GM18499 (cell line): ENCODE results near the gene DDAH1.

Experiments used
- ATAC-seq: cut with Tn5 transposase; IDR thresholded peaks from one replicate; pipeline ENCODE4 v1.9.1; 2021; ENCODE audit warnings: moderate number of reproducible peaks; ENCODE audit not compliant: insufficient read depth, unreplicated experiment

Gene DDAH1

DNA sequence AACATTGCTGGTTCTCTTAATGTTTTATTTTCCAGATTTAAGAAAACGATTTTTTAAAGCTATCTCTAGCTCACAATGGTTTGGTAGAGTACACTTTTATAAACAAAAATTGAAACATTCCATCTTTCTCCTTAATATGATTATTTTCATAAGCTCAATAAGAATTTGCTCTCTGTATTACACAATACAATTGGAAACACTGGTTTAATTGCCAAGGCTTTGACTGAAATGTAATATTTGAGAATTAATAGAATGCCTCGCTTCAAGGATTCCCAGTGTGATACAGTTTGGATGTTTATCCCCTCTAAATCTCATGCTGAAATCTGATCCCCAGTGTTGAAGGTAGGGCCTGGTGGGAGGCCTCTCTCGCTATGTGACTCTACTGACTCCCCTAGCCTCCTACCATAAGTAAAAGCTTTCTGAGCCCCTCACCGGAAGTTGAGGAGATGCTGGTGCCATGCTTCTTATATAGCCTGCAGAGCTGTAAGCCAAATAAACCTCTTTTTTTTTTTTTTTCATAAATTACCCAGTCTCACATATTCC is 67.4 kb downstream of the DDAH1 start:
- ATAC-seq: no peak

DNA sequence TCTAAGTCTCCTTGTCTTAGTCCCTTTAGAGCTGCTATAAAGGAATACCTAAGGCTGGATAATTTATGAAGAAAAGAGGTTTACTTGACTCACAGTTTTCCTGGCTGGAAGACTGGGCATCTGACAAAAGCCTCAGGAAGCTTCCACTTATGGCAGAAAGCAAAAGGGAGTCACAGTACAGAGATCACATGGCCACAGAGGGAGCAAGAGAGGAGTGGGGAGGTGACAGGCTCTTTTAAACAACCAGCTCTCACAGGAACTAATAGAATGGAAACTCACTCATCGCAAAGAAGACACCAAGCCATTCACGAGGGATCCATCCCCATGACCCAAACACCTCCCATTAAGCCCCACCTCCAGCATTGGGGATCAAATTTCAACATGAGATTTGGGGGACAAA is 68.8 kb downstream of the DDAH1 start:
- ATAC-seq: no peak

DNA sequence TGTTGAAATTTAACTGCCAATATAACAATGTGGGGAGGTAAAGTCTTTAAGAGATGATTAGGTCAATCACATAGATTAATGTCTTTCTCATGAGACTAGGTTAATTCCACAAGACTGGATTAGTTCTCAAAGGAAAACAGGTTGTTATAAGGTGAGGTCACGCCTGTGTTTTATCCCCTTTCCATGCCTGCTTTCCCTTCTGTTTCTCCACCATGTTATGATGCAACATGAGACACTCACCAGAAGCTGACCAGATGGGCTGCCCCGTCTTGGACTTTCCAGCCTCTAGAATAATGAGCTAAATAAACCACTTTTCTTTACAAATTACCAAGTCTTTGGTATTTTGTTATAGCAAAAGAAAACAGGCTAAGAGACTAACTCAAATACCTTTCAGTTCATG is 70.8 kb downstream of the DDAH1 start:
- ATAC-seq: no peak

DNA sequence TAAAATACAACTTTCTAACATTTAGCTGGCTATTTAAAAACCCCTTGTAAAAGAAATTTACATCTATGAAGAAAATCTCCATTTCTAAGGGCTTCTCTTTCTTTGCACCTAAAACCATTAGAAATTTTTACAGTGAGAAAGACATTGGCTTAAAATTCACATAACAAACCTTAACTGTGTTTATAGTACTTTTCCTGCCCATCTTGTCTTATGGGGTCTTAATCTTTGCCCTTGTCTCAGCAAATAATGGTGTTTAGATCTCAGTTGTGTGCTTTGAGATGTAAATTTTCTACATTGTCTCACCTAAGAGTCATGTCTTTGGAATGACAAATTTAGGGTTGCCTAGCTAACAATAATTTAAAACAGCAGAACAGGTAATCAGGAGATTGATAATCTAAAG is 71.5 kb downstream of the DDAH1 start:
- ATAC-seq: no peak

DNA sequence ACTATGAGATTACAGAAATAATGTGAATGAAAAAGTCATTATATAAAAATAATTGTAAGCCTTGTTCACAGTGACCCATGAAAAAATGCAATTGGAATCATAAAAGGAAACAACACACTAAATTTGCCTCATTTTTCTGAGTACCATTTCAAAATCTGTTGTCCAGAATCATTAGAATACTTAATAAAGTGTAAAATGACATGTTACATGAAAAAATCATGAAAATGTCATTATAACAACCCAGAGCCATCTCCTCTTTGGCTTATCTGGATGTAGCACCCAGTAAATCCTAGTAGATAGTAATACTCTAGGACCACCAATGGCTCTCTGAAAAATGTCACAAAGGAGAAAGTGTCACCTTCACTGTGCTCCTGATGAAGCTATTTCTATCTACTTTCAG is 76.5 kb downstream of the DDAH1 start:
- no peak for ATAC-seq

DNA sequence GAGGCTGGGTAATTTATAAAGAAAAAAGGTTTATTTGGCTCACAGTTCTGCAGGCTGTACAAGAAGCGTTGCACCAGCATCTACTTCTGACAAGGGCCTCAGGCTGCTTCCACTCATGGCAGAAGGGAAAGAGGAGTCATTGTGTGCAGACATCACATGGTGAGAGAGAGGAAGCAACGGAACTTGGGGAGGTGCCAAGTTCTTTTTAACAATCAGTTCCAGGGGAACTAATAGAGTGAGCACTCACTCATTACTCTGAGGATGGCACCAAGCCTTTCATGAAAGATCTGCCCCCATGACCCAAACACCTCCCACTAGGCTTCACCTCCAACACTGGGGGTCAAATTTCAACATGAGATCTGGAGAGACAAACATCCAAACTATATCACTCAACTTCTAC is 77.2 kb downstream of the DDAH1 start:
- no peak for ATAC-seq

DNA sequence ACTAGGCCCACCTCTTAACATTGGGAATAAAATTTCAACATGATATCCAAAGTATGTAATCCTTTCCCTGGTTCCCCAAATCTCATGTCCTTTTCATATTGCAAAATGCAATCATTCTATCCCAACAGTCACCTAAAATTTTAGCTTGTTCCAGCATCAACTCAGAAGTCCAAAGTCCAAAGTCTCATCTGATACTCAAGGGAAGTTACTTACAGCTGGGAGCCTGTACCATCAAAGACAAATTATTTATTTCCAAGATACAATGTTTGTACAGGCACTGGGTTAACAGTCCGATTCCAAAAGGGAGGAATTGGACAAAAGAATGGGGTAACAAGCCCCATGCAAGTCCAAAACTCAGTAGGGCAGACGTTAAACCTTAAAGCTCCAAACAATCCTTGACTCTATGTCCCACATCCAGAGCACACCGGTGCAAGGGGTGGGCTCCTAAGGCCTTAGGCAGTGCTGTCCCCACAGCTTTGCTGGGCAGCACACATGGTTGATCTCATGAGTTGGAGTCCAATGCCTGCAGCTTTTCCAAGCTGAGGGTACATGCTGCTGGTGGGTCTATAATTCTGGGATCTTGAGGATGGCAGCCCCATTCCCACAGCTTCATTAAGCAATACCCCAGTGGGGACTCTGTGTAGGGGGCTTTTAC is 78.8 kb downstream of the DDAH1 start:
- no peak for ATAC-seq

DNA sequence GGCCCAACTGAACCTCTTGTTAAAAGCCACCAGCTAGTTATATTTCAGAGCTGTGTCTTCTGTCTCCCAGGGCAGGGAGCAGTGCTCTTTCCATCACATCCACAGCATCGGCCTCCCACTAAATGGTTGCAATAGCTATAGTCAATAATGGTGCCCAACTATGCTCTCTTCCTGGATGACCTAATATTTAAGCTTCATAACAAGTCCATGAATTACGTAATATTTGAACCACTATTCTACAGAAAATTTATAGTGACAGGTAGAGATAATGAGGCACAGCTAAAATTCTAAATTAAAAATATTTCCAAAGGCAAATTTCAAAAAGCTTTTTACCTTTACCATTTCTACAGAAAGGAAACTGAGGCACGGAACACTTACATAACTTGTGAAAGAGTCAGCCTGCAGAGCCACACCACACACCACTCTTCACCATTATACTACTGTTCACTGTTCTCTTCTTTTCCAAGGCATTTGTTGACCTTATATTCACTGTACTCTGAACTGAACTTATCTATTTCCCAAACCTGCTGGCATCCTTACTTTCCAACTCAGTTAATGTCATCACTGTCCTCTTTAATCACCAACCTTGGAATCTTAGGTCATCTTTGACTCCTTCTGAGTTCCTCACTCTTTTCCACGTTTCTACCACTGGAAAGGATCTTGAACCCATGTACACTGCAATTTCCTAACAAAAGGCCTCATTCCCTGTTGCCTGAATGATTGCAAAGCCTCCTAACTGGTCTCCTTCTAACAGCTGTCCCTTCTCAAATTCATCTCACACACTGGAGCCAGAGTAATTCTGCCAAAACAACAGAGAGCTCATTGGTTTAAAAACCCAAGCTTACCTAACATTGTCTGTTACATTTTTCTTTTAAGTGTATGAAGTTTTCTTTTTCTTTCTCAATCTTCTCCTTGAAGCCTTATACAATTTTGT is 85.5 kb downstream of the DDAH1 start:
- no peak for ATAC-seq

DNA sequence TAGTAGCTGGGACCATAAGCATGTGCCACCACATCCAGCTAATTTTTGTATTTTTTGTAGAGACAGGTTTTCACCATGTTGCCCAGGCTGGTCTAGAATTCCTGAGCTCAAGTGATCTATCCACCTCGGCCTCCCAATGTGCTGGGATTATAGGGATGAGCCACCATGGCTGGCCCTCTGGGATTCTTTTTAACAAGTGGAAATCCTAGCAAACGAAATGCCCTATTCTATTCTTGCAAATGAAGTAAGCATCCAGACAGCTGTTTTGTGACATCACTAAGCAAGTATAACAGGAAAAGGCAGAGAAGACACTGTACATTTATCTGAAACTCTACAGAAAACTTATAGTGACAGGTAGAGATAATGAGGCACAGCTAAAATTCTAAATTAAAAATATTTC is 86.4 kb downstream of the DDAH1 start:
- ATAC-seq: no peak

DNA sequence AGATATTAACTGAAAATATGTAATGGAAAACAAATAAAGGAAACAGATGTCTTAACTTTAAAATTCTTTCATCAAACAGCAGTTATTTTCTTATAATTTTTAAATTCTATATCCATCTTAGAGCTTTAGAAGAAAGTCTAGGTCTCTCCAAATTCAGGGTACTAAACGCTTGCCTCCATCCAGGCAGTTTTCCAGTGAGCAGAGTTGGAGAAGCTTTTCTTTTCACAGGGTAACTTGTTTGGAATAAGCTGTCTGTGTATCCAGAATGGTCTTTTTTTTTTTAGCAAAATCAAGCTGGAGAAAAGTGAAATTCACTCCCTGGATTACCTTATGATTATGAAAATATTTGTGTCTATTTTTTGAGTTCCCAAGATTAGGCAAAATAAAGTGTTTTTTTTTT is 88.6 kb downstream of the DDAH1 start:
- ATAC-seq: no peak

DNA sequence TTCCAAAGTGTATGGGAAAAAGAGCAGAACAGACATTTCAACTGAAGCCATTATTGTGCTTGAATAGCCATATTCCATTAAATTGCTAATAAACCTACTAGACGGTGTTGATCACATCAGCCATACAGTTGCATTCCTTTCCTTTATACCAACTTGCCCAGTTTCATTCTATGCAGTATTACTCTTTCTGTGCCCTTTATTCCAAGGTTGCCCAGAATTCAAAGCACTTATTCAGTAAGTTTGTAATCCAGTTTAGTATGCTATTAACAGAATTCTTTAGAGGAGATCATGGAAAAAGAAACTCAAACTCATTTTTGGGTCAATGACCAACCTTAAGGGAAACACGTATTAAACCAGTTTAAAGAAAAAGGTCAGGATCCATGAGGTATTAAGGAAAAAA is 89.5 kb downstream of the DDAH1 start:
- no peak for ATAC-seq

DNA sequence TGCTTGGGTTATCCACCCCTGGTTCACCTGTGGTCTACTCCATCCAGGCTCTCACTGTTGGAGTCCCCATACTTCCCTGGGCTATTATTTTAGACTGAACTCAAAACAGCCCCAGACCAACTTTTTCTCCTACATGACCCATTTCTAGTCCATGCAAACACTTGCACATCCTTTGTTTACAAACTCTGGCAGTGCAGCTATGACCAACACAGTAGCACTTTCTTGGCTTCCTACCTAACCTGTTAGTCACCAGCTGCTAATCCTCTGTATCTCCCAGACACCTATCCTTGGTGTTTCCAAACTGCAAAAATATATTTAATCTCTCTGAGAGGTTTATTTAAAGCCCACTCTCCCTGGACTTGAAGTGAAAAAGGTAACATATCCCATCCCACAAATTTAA is 90.8 kb downstream of the DDAH1 start:
- no peak for ATAC-seq

DNA sequence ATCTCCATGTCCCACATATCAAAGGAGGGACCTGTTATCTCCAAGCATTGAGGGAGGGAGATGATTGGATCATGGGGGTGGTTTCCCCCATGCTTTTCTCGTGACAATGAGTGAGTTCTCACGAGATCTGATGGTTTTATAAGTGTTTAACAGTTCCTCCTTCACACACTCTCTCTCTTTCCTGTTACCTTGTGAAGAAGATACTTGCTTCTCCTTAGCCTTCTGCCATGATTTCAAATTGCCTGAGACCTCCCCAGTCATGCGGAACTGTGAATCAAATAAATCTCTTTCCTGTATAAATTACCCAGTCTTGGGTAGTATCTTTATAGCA is 91.6 kb downstream of the DDAH1 start:
- no peak for ATAC-seq

DNA sequence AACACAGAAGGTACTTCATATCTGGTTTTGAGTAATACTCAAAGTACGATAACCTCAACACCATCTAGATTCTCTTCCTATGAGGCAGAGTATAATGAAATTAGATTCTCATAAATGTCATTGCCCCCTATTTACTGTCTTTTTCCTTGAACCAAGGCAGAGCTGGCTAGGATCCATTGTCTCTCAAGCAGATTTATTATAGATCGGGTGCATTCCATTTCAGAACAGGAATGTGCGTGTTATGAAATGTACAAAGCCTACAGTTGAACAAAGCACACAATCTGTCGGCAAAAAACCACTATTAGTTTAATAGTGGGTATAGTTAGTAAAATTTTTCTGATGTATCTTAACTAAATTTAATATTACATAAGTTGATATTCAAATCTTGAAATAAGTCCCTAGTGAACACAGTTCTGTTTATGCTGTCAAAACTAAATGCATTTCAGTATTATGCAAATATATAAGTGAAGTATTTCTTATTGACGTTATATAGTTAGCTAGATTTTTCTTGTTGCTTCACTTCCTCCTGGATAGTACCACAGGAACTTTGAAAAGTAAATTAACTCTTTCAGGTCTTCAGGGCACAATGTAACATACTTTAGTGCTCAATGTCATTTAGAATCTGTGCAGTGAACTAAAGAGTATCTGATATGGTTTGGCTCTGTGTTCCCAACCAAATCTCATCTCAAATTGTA is 92.1 kb downstream of the DDAH1 start:
- no peak for ATAC-seq

DNA sequence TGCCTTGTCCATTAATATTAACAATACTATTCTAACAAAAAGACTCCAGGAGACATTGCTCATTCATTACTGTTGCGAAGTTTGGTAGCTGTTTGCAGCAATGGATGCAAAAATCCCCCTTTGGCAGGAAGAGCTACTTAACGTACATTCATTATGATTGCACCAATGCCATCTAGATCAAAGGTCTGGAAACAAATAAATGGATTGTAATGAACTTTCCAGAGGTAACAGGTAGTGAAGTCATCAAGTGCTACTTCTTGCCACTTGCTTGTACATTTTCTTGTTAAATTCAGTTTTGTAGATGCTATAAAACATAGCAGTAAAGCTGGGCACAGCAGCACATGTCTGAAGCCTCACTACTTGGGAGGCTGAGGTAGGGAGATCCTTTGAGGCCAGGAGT is 93.9 kb downstream of the DDAH1 start:
- ATAC-seq: no peak

DNA sequence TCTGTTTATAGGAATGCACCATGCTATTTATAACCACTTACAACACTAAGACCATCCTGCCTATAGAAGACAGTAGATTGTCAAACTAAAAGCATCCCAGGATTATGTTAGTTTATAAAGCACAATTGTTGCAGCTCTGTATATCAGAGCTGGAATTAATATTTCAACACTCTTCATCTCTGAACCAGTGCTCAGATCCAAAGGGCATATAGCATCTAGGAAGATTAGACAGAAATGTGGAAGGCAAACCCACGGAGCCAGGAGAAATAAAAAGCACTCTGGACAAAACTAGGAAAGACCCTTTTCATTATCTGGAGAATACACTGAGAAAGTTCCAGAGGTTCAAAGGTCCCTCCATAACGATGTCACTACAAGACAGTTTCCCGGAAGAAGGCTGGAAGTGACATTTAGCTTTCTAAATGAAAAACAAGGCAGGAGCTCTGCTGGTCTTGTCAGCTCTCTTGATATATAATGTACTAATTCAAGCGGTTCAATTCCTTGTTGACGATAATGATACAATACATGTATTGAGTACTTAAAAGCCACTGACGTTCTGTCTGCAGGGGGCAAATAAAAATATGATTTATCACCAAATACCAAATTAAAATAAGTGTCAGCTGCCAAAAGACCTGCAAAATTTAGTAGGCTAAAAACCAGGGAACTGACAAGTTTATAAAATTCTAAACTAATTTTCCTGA is 96.7 kb downstream of the DDAH1 start:
- no peak for ATAC-seq

DNA sequence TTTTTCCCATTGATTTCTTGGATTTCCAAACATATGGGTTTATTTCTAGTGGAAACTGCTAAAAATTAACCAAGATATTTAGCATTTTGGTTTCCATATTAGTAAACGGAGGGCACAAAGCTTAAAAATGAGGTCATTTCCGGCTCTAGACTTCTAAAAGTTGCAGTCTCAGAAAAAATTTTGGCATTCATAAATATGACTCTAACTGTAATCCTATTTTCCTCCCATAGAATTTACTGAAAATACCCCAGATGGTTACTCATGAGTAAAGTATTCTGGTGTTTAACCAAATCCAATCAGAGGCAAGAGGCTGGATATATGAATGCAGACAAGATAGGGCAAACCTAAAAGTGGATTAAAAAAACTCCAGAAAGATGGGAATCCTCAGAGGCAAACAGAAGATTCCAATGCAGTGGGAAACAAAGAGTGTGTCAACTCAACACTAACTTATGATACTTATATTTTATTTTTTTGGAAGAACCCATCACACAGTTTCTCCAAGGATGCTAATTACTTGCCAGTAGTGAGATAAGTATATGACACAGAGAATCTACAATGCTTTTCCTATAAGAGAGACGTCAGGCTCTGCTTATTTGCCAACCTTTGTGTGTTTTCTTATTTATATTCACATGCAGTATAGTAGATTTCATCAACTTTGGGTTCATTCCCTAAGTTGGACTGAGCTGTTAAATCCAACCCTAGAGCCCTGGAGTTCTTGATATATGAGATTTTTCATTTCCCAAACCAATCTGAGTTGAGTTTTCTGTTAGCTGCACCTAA is 98.4 kb downstream of the DDAH1 start:
- no peak for ATAC-seq

DNA sequence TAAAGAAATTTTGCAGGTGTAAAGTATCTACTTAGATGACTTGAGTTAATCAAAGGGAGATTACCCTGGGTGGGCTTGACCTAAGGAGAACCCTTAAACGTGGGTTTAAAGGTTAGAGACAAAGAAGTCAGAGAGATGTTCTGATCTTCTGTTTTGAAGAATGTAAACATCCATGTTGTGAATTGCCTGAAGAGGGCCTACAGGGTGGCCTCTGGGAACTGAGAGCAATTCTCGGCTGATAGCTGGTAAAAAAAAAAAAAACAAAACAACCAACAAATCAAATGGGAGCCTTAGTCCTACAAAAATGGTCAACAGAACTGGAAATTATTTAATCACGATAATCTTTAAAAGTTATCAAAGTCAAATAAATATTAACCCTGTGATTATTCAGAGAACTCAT is 99.1 kb downstream of the DDAH1 start:
- ATAC-seq: no peak

DNA sequence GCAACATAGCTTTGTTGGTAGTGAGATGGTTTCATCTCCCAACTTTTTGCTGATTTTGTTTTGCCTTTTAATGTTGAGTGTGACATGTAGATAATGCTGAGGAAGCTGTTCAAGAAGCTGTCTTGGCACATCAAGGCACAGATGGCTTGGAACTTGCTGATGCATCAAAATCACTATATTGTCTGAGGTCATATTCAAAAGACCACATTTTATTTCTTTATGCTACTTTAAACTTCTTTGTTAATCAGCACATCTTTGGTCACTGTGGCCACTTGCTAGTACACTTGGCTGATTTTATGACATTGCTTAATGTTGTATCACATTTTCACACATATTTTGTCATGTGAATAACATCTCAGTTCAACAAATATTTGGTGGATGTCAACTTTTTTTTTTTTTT is 101.4 kb downstream of the DDAH1 start:
- ATAC-seq: no peak

DNA sequence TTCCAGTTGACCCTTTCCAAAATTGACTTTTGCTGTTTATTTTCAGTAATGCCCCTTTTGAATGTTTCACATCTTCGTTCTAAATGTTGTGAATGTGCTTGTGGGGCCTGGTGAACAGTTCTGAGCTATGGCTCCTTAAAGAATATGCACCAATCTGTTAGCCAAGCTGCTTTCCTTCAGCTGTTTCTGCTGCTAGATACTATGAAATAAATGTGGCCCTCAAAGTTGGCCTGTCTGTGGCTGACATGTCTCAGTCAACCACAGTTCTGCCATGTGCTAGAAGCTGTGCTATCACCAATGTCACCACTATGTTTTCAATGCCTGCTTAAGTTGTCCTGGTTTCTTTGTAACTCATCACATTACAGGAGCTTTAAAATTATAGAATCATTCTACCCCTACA is 101.9 kb downstream of the DDAH1 start:
- ATAC-seq: no peak
